Neural progenitor cell (in vitro differentiated cells): ENCODE results near the gene ZBTB20.

Experiments
- CTCF ChIP-seq: fragments of 200-600 bp; sonication (generic); IDR thresholded peaks from 2 replicates; pipeline ENCODE4 v1.5.1; 2017; ENCODE audit warnings: antibody characterized with exemption, mild to moderate bottlenecking
- EZH2 ChIP-seq: fragments of 200-600 bp; sonication (generic); IDR thresholded peaks from 2 replicates; pipeline ENCODE4 v1.6.1; 2017; ENCODE audit warnings: antibody characterized with exemption, mild to moderate bottlenecking, moderate library complexity
- EZH2phosphoT487 ChIP-seq: fragments of 200-600 bp; sonication (generic); IDR thresholded peaks from 2 replicates; pipeline ENCODE4 v1.6.1; 2017; ENCODE audit warnings: antibody characterized with exemption

- TF ChIP-seq CTCF = no peak
- no peak for TF ChIP-seq EZH2phosphoT487
- no peak for TF ChIP-seq EZH2
These were observed 253.7 kb downstream of the ZBTB20 start for GRCh38 chr3:114893361-114893760.
